Measurements from ENCODE around the gene UTS2R.
"Not testable (repeated sequence)": the region's sequence is repeated elsewhere in the genome, so short reads cannot be mapped to it uniquely, and the experiment has no call there.

The UTS2R gene

GRCh38 chr17:82376042-82376730, 4.6 kb downstream of the UTS2R start:
- no peak for DNase-seq

DNA sequence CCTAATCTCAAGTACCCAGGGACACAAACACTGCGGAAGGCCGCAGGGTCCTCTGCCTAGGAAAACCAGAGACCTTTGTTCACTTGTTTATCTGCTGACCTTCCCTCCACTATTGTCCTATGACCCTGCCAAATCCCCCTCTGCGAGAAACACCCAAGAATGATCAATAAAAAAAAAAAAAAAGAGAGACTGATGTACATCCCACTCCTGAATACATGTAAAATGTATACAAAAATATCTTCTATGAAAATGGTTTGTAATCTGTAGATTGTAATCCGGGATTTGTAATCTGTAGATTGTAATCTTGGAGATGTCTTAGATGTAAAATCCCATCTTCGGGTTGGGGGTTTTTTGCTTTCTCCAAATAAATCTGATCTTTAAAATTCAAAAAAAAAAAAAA, 5.7 kb downstream of the UTS2R start:
- not testable (repeated sequence) for DNase-seq

DNA sequence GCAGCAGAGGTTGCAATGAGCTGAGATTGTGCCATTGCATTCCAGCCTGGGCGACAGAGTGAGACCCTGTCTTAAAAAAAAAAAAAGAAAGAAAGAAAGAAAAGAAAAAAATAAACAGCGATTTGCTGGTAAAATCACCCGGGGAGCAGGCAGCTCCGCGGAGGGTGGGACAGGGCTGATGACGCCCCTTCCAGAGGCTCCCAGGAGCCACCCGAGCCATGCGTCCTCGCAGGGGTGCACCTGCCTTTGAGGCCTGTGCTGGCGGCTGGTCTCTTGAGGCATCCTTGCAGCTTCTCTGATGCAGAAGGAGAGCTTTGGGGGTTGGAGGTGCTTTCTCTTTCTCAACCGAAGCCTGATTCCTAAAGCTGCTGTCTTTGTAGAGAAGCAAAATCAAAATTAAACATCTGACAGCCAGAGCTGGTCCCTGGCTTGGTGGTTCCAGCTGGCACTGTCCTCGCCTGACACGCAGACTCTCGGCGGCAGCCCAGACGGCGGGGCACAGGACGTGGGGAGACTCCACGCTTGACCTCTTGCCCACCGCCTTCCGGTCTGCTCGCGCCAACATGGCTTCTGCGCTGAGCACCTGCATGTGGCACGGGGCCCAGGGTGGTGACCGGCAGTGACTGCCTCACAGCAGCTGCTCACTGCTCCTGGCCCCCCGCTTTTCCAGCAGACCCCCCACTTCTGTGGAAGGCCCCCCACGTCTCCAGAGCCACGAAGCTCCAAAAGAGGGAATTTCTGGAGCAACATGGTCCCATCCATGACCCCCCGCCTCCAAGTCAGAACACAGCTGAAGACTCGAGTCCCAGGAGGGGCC, 6.6 kb downstream of the UTS2R start:
- no peak for DNase-seq

- no peak for DNase-seq
Observed at GRCh38 chr17:82378741-82379021, 7.1 kb downstream of the UTS2R start.

- DNase-seq = peak; percentile 66
Observed at GRCh38 chr17:82380860-82381702, 9.5 kb downstream of the UTS2R start.

GRCh38 chr17:82381703-82382009, 10.1 kb downstream of the UTS2R start:
- DNase-seq = not testable (repeated sequence)

DNA sequence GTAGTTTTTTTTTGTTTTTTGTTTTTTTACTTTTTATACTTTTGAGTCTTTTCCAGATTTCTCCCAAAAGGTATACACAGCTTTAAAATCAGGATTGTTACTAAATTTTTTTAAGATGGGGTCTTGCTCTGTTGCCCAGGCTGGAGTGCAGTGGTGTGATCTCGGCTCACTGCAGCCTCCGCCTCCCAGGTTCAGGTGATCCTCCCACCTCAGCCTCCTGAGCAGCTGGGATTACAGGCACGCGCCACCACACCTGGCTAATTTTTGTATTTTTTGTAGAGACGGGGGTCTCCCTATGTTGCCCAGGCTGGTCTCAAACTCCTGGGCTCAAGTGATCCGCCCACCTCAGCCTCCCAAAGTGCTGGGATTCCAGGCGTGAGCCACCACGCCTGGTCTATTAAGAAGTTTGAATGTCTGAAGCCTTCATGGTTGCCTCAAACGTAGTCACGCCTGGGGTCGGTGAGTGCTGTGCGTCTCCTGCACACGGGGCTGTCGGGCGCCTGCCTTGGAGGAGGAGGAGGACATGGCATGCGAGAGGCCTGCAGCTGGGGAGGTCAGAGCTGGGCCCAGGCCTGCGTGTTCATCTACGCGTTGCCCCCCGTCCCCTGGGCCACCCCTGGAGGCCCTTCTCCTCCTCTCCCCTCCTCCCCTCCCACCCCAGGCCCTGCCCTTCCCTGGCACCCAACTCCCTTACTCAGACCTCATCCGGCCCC, 10.8 kb downstream of the UTS2R start:
- DNase-seq = not testable (repeated sequence)

DNA sequence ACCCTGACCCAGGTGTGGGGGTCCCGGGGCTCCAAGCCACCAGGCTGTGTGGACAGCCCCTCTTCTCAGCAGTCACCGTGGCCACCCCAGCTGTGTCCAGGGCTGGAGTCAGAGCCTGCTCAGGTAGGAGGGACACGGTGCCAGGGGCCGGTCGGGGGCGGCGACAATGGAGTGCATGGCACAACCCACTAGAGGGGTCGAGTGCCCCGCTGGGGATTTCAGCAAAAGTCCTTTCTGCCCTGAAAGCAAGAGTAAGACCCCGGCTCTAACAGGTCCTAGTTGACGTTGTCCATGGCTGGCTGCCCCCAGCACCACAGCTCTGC, 11.3 kb downstream of the UTS2R start:
- no peak for DNase-seq

DNA sequence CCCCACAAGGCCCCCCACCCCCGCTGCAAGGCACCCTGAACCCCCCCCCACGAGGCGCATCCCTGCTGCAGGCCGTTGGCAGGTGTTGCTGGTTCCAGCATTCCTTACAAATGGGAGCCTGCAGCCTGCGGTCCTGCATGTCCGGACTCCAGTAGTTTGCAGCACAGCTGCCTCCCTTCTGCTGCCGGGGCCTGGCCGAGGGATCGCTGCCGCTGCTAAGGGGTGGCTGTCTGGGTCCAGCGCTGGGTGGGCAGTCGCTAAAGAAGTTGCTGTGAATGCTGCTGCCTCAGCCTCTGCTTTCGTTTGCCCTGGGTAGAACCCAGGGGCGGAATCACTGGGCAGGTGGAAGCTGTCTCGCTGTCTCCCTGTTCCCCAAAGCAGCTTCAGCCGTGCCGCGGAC, 11.8 kb downstream of the UTS2R start:
- no peak for DNase-seq

GRCh38 chr17:82384051-82384729, 12.6 kb downstream of the UTS2R start:
- peak; percentile 45 for DNase-seq

- DNase-seq = peak; percentile 73
Observed at GRCh38 chr17:82384730-82385481, 13.3 kb downstream of the UTS2R start.

- no peak for DNase-seq
Observed at GRCh38 chr17:82385559-82386254, 14.1 kb downstream of the UTS2R start.

DNA sequence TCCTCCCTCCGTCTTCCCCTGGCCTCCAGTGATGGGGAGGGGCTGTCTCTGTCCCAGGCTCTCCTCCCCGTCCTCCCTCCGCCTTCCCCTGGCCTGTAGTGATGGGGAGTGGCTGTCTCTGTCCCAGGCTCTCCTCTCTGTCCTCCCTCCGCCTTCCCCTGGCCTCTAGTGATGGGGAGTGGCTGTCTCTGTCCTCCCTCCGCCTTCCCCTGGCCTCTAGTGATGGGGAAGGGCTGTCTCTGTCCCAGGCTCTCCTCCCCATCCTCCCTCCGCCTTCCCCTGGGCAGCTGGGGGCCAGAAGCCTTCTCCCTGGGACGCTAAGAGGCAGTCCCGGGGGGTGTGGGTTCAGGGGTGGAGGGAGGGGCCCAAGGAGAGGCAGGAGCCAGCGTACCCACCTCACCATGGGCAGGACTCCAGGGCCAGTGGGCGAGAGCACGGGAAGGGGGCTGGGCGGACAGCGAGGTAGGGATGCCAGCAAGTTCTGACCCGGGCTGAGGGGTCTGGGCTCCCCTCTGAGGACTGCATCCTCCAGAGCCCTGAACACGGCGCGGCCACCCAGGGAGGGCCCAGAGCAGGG, 14.8 kb downstream of the UTS2R start:
- no peak for DNase-seq

DNA sequence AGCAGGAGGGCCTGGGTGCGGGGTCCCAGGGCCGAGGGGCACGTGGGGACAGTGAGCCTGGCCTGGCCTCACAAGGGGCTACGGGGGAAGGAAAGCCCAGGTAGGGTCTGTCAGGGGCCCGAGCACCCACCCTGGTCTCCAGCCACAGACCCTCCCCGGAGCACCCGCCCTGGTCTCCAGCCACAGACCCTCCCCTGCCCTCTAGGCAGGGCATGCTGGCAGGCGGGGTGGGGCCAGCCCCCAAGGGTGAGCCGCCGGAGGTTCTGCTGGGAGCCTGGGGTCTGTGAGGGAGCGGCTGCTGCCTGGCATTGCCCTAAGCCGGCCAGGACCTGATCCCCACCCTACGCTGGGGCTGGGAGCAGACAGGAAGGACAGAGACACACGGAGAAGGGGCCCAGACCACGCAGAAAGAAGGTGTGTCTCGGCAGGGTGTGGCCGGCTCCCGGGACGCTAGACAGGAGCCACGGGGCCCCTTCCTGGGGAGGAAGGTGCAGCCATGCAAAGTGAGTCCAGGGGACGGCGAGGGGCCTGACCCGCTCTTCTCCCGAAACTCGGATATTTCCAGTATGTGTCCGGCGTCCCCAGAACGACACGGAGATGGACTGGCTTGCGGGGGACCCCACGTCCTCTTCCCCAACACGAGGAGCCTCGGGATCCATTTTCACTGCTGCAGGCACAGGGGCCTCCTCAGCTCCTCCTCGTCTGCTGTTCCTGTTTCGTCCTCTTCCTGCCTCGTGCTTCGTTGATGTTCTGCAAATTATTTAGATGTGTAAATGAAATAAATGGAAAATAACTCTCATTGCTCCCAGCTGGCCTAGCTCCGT, 15.5 kb downstream of the UTS2R start:
- no peak for DNase-seq

DNA sequence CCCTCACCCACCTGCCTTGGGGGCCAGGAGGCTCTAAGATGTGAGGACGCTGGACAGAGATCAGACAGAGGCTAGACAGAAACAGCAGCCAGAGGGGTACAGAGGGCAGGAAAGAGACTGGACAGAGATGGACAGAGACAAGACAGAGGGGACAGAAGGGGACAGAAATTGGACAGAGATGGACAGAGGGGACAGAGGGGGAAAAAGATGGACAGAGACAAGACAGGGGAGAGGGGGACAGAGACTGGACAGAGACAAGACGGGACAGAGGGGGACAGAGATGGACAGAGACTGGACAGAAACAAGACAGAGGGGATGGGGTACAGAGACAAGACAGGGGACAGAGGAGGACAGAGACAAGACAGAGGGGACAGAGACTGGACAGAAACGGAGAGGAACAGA, 16.1 kb downstream of the UTS2R start:
- no peak for DNase-seq

GRCh38 chr17:82388223-82388921, 16.8 kb downstream of the UTS2R start:
- no peak for DNase-seq

DNA sequence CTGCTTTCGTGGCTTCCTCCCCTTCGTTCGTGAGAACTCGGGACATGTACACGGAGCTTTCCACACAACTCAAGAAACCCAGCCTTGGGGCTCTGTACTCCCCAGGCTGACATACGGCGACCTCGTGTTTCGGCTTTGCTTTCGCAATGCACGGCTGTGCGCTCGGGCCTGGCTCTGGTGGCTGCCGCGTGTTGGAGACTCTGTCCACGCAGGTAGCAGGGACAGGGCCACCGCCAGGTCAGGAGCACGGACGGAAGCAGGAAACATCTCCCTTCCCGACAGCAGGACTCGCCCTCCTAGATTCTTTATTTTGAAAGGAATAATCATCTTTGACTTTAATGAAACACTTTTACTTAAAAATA, 17.3 kb downstream of the UTS2R start:
- DNase-seq = no peak

DNA sequence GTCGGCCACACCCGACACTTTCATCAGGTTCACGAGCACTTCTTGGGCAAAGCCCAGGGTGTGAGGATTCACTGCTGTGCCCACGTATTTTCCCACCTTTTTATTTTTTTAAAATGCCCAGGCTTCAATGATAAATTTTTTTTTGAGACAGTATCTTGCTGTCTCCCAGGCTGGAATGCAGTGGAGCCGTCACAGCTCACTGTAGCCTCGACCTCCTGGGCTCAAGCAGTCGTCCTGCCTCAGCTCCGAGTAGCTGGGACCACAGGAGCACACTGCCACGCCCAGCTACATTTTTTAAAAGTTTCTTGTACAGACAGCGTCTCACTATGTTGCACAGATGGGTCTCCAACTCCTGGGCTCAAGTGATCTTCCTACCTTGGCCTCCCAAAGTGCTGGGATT, 17.8 kb downstream of the UTS2R start:
- DNase-seq = no peak

- no peak for DNase-seq
Observed at GRCh38 chr17:82390015-82390859, 18.7 kb downstream of the UTS2R start.
